Keratinocyte (primary cell): ENCODE data around the gene PHF3.

Source experiments
- CTCF ChIP-seq, 3 experiments: IDR thresholded peaks in 1 of 3; conservative IDR thresholded peaks in 1 of 3; optimal IDR thresholded peaks in 1 of 3; 2 replicates in 2 of 3; 3 replicates in 1 of 3; pipeline versions ENCODE3 to v1.5.1; 2011; ENCODE audit warnings: low read length in 3 of 3, mild to moderate bottlenecking in 3 of 3, moderate library complexity in 2 of 3, control low read depth in 1 of 3, inconsistent platforms in 1 of 3; ENCODE audit not compliant: insufficient read depth in 2 of 3; ENCODE audit errors: extremely low read depth in 1 of 3
- EZH2 ChIP-seq: IDR thresholded peaks from one replicate; pipeline ENCODE4 v1.6.1; 2012; ENCODE audit warnings: inconsistent platforms, mild to moderate bottlenecking, low read length, moderate library complexity

- TF ChIP-seq CTCF (optimal IDR thresholded peaks at IDR 0.05 in 1 of 3, IDR thresholded peaks at IDR 0.05 in 1 of 3, conservative IDR thresholded peaks at IDR 0.05 in 1 of 3; ENCODE audit: extremely low read depth in 1 of 3, insufficient read depth in 2 of 3, low read length in 3 of 3) (no peak), EZH2 (no peak)
These were observed 8.3 kb downstream of the PHF3 start for GRCh38 chr6:63643862-63644261.
